NCI-H460 (cell line): Measurements from ENCODE around the gene CNPPD1. TPM values are rescaled to one million over a fixed set of nuclear protein-coding genes. Genes with fewer than 3 reads are reported as not detected.

Experiments used
- DNase-seq: peaks from one replicate; pipeline ENCODE4 v3.0.0-alpha.2; 2016; ENCODE audit warnings: low read depth; ENCODE audit errors: extremely low read depth
- total RNA-seq: library from RNA; depleted of rRNA; stranded (reverse); fragments of >200 nt; shearing (Covaris generic); gene quantifications from 2 replicates; pipeline ENCODE4 v1.2.3, GENCODE V29; 2014

CNPPD1 gene
- total RNA-seq, 1 experiment from 2014 or later = 21.7 TPM

DNA sequence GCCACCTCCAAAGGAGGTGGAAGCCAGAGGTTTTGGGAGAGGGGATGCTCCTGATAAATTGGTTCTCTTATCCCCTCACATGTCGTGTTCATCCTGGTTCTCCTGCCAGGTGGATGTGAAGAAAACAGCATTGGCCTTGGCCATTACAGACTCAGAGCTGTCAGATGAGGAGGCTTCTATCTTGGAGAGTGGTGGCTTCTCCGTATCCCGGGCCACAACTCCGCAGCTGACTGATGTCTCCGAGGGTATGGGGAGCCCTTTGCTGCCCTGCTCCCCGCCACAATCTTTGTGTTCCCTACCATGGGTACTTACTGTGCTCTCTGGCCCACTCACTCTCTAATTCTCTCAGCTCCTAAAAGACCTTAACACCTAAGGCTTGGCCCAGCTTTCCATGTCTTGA, 4.8 kb upstream of the CNPPD1 start:
- DNase-seq = no peak

DNA sequence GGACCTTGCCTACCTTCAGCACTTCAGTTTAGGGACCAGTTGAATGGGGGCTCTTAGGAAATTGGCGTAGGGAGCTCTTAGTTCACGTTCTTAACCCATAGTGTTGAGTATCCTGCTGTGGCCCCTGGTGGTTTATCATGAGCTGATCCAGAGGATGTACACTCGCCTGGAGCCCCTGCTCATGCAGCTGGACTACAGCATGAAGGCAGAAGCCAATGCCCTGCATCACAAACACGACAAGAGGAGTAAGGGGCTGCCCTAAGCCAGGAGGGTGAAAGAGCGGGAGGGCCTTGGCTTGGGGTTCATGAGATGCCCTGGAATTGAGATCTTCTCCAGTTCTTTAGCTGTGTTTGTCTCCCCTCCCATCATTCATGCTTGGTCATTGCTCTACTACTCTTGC, 4.2 kb upstream of the CNPPD1 start:
- no peak for DNase-seq

DNA sequence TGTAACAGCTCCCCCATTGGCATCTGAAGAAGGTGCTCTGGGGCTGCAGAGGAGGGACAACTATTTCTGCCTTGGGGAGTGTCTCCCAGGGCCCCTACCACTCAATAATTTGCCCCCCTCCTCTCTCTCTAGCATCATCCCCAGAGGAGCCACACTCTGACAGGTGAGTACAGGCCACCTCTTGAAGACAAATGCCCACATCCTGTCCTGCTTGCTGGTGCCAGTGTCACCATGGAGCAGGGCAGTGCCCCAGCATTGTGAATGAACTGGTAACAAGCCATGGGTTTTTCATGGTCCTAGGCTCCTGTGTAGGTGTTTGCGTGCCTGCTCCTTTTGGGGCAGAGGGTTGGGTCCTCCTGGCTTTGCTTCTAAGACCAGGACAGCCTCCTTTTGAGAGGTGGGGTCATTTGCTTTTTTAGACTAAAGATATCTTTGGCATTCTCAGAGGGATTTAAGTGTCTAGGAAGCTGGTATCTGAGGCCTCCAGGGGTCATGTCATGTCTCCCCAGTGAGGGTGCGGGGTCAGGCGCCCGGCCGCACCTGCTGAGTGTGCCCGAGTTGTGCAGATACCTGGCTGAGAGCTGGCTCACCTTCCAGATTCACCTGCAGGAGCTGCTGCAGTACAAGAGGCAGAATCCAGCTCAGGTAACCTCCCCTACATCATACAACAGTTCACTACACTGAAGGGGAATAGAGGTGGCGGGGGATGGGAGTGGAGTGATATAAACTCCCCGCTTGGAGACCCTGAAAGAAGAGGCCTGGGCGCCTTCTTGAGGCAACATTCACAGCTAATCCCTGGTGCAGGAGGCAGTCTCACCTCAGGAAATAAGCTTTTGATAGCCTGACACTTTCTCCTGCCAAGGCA, 3.1 kb upstream of the CNPPD1 start:
- DNase-seq = no peak

DNA sequence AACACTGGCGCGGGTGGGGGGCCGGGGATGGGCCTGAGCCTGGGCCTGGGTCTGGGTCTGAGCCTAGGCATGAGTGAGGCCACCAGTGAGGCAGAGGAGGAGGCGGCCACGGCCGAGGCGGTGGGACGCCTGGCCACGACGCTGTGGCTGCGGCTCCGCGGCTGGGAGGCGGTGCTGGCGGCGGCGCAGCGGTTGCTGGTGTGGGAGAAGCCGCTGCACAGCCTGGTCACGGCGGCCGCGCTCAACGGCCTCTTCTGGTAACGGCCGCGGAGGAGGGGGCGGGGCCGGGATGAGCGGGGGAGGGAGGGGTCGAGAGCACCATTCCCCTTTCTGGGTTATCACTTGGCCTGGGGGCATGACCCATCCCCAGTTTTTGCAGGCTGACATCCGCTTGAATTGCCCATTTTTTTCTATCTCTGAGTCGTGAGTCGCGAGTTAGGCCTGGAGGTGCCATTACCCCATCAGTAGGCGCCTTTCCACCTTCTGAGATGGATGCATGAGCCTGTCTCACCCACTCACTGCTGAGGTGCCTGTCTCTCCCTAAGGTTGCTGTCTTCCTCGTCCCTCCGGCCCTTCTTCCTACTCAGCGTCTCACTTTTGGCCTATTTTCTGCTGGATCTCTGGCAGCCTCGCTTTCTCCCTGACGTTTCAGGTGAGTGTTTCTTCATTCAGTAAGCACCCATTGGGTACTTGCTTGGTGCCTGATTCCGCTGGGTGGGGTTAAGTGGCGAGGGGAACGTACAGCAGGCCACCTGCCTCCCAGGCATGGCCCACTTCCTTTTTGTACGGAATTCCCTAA, 1.9 kb upstream of the CNPPD1 start:
- DNase-seq = no peak

DNA sequence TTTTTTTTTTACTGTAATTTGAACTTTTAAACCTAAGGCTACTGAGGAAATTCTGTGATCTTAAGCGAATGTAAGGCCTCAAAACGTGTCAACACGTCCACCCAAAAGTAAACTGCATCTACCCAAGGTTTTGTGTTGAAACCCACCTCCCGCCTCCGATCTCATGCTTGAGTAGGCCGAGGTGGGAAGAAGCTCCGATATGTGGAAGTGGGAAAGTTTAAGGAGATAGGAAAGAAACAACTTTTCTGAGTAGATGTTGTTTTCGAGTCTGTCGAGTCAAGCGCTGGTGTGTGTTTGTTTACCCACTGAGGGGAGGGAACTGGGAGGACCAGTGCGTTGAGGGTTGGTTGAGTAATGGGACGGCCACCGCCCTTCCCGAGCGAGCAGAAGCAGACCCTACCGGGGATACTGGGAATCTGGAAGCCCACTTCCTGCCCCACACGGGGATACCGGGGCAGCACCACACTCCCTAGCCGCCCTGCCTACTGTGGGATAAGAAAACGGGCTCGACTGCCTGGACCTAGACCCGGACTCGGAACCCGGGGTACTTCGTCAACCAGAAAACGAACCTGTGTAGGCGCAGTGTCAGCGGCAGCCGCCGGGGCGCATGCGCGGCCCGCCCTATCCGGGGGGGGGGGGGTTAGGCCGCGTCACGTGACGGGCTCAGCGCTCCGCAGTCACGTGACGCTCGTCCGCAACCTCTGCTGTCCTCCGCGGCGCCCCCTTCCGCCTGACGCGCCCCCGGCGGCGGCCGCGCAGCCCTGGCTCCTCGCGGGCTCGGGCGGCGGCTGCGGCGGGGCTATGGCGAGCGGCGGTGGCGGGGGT, 1.0 kb upstream of the CNPPD1 start, which contains the start of gene RETREG2:
Gene RETREG2 (plus strand): TSS at position 724 of the 825 bp plus-strand sequence. CDS start 78 bp downstream, at position 802.
- DNase-seq = peak; percentile 91

DNA sequence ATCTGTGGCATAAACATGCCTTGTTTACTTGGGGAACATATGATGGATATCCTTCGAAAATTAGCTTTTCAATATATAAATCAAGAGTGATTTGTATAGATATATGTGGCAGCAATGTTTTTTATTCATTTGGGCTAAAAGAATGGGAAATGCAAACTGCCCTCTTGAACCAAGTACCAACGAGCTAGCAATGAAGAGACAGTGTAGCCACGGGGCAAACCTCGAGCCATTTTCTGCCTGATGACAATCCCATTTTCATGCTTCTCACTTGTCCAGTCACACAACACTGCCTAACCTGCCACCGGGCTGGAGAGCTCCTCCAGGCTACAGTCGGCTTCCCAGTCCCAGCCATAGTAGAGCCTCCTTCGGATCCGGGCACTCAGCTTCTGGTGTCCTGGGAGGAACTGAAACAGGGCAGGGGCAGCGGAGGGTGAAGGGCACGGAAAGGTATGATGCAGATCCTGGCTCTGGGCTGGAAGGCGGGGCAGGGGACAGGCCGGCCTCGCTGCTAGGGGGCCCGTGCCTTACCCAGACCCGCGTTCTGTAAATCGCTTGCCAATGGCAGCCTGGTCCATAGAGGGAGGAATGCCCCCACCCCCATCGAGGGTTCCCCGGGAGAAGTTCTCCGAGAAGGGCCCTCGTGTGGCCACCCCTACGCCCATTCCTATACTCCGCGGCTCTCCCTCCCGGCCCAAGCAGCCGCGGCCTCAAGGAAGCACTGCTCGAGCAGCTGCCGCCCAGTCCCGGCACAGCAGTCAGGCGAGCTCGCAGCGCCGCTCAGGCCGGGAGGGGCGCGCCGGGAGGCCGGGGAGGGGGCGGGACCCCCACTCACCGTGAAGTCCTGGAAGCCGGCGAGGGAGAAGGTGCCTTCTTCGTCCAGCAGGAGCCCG, 552 bp downstream of the CNPPD1 start:
- DNase-seq = no peak

DNA sequence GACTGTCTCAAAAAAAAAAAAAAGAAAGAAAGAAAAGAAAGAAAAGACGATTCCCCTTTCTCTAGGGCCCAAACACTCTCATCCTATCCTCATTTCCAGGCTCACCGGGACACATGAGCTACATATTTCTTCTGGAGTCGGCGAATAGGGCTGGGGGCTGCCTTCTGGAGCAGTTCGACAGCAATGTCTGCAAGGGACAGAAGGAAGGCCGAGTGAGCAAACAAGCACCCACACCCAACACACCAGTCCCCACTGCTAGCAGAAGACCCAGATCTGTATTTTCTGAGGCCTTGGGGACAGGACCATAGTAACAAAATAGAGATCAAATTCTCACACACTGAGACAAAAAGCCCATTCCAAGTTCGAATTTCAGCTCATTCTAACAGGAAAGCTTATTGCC, 1.2 kb downstream of the CNPPD1 start:
- DNase-seq = no peak

DNA sequence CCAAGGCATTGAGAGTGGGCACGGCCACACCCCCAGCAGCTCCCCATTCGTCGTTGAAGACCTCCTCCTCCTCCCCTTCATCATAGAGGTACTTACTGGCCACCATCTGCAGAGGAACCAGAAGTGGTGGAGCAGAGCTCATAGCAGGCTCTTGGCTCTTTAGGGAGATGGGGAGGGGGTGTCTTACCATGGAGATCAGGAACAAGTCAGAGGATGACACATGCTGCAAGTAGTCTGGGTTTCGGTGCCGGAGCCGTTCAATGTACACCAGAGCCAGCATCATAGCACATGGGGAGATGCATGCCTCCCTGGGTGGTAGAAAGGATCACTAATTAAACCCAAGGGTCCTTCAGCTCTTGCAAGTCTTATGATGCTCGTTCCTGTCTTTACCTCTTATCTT, 1.9 kb downstream of the CNPPD1 start:
- no peak for DNase-seq

DNA sequence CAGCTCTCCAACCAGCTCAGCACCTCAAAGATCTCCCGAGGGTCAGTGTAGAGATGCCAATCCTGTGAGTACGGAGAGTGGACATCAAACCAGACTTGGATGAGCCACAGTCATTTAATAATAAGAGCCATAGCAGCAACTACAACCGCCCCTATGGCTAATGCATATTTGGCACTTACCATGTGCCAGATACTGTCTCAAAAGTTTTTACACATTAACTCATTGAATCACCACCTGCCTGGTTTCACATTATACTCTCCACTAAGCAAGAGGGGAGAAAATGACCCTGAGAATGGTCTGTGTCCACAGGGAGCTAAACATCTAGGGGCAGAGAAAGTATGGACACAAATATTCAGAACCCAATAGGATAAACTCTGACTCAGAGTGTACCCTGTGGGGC, 2.6 kb downstream of the CNPPD1 start:
- DNase-seq = no peak

DNA sequence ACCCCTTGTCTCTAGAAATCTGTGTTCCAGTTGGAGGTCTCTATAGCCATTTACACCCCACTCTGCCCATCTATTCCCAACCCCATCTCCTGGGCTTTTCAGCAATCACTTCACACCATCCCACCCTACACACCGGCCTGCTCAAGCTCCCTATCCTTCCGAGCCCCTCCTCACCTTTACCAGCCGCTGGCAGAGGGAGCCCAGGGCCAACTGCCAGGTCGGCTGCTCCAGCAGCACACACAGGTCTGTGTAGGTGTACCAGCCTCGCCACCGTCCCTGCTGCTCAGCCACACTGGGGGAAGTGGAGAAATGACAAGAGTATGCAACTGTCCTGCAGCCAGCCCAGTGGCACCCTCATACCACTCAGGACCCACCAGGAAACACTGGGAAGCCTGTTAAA, 3.5 kb downstream of the CNPPD1 start:
- no peak for DNase-seq

DNA sequence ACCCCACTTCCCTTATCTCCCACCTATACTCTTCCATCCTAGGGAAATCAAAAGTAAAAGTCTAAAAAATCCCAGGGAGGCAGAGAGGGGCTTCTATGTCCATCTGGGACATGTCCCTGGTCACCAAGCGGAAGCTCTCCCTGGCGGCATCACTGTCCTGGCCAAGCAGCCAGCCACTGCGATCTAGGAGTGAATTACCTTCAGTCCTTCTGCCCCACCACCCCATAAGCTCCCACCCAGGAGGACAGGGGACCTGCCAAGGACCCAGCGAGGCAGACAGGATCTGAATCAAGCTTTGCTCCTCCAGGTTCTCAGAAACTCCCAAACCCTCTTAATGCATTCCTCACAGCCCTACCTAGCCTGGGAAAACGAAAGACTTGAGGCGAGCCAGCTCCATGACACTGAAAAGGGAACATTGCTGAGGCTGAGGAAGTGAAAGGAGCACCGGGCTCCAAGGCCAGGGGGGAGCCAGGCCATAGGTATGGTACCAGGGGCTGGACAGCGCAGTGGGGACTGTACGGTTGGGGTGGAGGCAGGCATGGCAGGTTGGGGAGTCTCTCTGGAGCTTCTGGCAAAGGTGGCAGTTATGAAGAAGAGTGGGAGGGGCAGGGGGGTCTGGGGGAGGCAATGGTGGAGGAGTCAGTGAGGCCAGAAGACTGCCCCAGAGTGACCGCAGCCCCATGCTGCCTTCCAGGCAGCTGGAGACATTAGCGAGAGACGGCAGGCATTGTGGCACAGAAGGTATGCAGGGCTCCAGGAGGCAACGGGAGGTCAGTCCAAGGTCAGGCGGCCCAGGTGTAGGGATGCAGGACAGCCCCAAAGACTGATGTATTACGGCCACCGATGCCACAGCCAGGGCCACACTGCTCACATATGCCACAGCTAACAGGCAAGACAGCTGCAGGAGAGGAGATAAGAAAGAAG, 4.2 kb downstream of the CNPPD1 start:
- DNase-seq = no peak

DNA sequence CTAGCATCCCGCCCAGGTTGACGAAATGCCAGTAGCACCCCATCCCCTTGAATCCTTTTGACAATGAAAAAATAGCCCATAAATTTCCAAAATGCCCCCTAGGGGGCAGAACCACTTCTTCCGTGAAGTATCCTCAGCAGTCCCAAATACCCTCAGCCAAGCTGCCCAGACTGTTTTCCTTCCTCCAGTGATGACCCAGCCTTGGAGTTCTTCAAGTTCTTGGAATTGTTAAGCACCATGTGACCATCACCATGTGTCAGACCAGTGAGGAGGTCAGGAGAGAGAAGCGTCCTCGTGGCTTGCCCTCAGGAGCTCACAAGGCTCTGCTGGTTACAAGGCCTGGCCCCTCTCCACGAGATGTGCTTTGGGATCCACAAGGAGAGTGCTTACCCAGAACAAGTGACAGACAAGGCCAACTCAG, 5.5 kb downstream of the CNPPD1 start:
- peak; percentile 49 for DNase-seq

DNA sequence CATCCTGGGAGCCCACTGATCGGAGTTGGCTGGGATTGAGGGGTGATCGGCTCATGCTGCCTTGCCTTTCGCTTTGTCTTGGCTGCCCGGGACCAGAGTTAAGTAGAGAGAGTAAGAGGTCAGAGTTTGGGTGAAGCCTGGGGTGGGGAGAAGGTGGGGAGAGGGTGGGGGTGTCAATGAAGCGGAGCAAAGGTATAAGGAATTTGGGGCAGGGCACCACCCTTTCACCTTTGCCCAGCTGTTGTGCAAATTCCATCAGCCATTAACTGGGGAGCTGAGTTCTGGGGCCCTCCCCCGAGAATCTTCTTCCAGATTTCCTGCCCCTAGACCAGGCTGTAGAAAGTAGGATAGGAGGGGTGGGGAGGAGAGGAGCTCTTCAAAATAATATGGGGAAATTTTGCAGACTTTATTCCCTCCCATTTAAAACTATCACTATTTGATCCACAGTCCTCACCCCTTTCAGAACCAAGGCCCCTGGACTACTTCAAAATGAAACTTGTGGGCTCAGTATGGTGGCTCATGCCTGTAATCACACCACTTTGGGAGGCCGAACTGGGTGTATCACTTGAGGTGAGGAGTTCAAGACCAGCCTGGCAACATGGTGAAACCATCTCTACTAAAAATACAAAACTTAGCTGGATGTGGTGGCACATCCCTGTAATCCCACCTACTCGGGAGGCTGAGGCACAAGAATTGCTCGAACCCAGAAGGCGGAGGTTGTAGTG, 6.6 kb downstream of the CNPPD1 start, which contains the start of gene SLC23A3:
Gene SLC23A3 (minus strand): TSS at position 100 of the 725 bp plus-strand sequence. CDS start 45 bp downstream, at position 55.
- DNase-seq = no peak

DNA sequence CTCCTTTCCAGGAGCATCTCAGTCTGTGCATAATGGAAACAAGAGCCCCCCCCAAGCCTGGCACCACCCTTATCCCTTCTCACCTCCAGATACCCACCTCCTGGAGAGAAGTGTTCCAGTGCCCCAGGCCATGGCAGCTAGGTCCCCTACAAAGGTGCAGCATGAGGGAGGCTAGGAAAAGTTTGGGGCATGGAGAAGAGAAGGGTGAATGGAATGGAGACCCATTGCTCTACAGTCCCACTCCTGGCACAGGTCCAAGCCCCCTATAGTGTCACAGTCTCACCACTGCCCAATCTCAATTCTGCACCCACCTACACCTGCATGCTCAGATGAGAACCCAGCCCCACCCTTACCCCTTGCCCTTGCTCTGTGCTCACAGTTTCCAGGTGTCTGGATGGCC, 7.8 kb downstream of the CNPPD1 start:
- DNase-seq = no peak

DNA sequence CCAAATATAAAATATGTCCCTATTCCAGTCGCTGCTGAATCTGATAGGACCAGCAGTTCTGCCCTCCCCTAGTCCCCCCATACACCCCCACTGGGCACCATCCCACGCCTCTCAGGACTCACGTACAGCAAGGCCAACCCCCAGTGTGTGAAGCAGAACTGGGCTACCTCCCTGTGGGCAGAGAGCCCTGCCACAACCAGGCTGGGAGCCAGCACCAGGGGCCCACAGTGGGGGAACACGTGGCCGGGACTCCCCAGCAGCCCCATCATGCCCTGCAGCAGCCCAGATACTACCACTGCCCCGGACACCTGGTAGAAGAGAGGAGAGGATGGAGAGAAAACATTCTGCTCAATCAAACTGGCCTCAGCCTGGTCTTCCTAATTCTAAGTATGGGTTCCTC, 8.2 kb downstream of the CNPPD1 start:
- no peak for DNase-seq

DNA sequence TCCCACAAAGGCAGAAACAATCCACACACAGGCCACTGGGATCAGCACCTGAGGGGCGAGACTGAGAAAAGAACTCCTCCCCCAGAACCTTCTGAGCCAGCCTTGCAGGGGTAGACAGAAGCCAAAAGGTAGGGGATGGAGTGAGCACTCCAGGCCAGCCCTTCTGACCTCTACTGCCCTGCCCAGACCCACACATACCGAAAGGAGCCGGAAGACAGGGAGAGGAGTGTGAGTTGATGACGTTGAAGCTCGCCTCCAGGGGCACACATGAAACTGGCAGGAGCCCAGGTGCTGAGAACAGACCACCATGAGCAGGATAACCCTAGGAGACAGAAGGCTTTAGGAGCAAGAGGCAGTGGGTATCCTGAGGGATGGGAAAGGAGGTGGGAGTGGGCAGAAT, 8.7 kb downstream of the CNPPD1 start:
- no peak for DNase-seq

DNA sequence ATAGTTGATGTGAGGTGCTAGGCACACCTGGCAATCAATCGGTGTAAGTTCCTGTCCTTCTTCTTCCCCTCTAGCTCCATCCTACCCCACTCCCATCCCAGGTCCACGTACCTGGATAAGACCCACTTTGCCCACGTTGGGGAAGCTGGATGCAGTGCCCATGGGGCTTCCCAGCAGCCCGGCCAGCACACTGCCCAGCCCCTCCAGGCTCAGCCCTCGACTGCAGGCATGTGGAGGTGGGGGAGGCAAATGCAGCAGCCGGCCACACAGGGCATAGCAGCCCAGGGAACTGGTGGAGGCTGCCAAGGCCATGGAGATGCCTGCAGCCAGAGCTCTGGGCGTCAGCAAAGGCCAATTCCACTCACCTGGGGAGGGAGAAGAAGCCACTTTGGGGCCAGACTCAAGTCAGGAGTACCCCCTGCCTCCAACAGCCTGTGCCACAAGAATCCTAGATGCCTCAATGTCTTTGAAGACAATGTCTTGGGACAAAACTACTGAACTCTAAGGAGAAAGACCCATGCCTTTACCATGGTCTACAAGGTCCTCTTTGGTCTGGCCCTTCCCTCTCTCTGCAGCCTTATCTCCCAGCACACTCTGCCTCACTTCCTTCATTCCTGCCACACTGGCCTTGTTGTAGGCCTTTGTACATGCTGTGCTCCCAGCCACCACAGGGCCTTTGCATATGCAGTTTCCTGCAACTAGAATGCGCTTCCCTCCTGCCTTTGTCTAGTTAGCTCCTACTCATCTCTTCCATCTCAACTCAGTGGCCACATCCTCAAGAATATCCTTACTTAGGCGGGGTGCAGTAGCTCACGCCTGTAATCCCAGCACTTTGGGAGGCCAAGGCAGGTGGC, 11.4 kb downstream of the CNPPD1 start:
- no peak for DNase-seq
